Ishikawa (cell line): ENCODE data around the gene ZSWIM5.

ENCODE experiments used
- CEBPB ChIP-seq: IDR thresholded peaks from 2 replicates; pipeline ENCODE4 v1.6.1; 2012
- EP300 ChIP-seq: IDR thresholded peaks from 2 replicates; pipeline ENCODE4 v1.6.1; 2012; ENCODE audit warnings: borderline replicate concordance
- FOXM1 ChIP-seq: IDR thresholded peaks from 2 replicates; pipeline ENCODE4 v1.6.1; 2012; ENCODE audit warnings: low read depth, borderline replicate concordance
- TAF1 ChIP-seq: IDR thresholded peaks from 2 replicates; pipeline ENCODE4 v1.6.1; 2012; ENCODE audit warnings: low read depth, mild to moderate bottlenecking
- TCF12 ChIP-seq: IDR thresholded peaks from 2 replicates; pipeline ENCODE4 v1.6.1; 2012; ENCODE audit warnings: low read depth
- TEAD4 ChIP-seq: IDR thresholded peaks from 2 replicates; pipeline ENCODE4 v1.6.1; 2012
- YY1 ChIP-seq: IDR thresholded peaks from 2 replicates; pipeline ENCODE4 v1.6.1; 2012; ENCODE audit warnings: low read depth
- ZBTB7A ChIP-seq: IDR thresholded peaks from 2 replicates; pipeline ENCODE4 v1.6.1; 2012; ENCODE audit warnings: low read depth
- TF ChIP-seq, protein P1 (sequence below): IDR thresholded peaks from 2 replicates; pipeline ENCODE4 v1.6.1; 2012
- TF ChIP-seq, protein P2 (sequence below): IDR thresholded peaks from 2 replicates; pipeline ENCODE4 v1.6.1; 2012
- TF ChIP-seq, protein P3 (sequence below): IDR thresholded peaks from 2 replicates; pipeline ENCODE4 v1.6.1; 2012; ENCODE audit warnings: low read depth, mild to moderate bottlenecking

DNA sequence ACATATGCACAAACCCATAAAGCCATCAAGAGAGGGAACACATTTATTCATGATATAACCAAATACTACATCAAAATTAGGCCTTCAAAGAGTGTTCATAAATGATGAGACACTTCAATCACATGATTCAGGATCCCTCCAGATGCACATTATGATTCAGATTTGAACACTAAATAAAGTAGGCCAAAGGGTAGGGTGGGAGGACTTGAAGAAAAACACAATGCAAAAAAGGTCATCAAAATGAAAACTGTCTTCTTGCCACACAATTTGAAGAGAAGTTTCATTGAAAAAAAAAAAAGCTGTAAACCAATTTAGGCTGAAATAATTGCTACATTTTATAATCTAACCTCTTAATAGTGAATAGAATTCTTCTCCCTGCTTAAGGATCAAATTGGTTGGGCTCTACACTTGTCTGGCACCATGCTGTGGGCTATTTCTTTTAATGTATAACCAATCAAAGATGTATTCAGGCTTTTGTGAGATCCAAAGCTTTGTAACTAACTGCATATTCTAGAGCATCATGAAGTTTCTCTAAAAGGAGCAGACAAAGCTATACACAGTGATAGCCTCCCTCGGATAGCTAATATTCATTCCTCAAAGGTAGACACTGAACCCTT lies 58.1 kb downstream of the ZSWIM5 start:
- TF ChIP-seq, protein P1, sequence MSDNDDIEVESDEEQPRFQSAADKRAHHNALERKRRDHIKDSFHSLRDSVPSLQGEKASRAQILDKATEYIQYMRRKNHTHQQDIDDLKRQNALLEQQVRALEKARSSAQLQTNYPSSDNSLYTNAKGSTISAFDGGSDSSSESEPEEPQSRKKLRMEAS, result no peak
- no peak for TF ChIP-seq TAF1
- no peak for TF ChIP-seq YY1
- TF ChIP-seq FOXM1, result no peak
- no peak for TF ChIP-seq TEAD4
- no peak for TF ChIP-seq EP300
- TF ChIP-seq CEBPB, result no peak
- TF ChIP-seq, protein P2, sequence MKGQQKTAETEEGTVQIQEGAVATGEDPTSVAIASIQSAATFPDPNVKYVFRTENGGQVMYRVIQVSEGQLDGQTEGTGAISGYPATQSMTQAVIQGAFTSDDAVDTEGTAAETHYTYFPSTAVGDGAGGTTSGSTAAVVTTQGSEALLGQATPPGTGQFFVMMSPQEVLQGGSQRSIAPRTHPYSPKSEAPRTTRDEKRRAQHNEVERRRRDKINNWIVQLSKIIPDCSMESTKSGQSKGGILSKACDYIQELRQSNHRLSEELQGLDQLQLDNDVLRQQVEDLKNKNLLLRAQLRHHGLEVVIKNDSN, result no peak
- TF ChIP-seq, protein P3, sequence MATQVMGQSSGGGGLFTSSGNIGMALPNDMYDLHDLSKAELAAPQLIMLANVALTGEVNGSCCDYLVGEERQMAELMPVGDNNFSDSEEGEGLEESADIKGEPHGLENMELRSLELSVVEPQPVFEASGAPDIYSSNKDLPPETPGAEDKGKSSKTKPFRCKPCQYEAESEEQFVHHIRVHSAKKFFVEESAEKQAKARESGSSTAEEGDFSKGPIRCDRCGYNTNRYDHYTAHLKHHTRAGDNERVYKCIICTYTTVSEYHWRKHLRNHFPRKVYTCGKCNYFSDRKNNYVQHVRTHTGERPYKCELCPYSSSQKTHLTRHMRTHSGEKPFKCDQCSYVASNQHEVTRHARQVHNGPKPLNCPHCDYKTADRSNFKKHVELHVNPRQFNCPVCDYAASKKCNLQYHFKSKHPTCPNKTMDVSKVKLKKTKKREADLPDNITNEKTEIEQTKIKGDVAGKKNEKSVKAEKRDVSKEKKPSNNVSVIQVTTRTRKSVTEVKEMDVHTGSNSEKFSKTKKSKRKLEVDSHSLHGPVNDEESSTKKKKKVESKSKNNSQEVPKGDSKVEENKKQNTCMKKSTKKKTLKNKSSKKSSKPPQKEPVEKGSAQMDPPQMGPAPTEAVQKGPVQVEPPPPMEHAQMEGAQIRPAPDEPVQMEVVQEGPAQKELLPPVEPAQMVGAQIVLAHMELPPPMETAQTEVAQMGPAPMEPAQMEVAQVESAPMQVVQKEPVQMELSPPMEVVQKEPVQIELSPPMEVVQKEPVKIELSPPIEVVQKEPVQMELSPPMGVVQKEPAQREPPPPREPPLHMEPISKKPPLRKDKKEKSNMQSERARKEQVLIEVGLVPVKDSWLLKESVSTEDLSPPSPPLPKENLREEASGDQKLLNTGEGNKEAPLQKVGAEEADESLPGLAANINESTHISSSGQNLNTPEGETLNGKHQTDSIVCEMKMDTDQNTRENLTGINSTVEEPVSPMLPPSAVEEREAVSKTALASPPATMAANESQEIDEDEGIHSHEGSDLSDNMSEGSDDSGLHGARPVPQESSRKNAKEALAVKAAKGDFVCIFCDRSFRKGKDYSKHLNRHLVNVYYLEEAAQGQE, result no peak
- TF ChIP-seq ZBTB7A, result no peak
- TF ChIP-seq TCF12, result no peak
